HFFc6 (cell line): ENCODE results near the gene ADH1B. TPM values are rescaled to one million over a fixed set of nuclear protein-coding genes. Genes with fewer than 3 reads are reported as not detected.
"Not testable (repeated sequence)": the region's sequence is repeated elsewhere in the genome, so short reads cannot be mapped to it uniquely, and the experiment has no call there.

Experiments
- DNase-seq: peaks from one replicate; pipeline ENCODE4 v3.0.0-alpha.2; 2018
- H3K27ac Mint-ChIP-seq: 2 replicates; pipeline ENCODE4 v1.8.0; 2020; ENCODE audit warnings: mild to moderate bottlenecking, mixed read lengths
- H3K27me3 Mint-ChIP-seq: 2 replicates; pipeline ENCODE4 v1.8.0; 2021; ENCODE audit warnings: mild to moderate bottlenecking, moderate library complexity, mixed read lengths; ENCODE audit not compliant: insufficient read depth
- H3K36me3 Mint-ChIP-seq: 2 replicates; pipeline ENCODE4 v1.8.0; 2021; ENCODE audit warnings: low read depth, mixed read lengths
- H3K4me1 Mint-ChIP-seq: 2 replicates; pipeline ENCODE4 v1.8.0; 2020; ENCODE audit warnings: low read depth, mixed read lengths
- H3K4me3 Mint-ChIP-seq: 2 replicates; pipeline ENCODE4 v1.8.0; 2020; ENCODE audit warnings: mild to moderate bottlenecking, moderate library complexity, mixed read lengths
- H3K9me3 Mint-ChIP-seq: 2 replicates; pipeline ENCODE4 v1.8.0; 2020; ENCODE audit warnings: mild to moderate bottlenecking, mixed read lengths
- CTCF ChIP-seq: fragments of 200-600 bp; sonication (generic); IDR thresholded peaks from 2 replicates; pipeline ENCODE4 v1.5.0; 2021; ENCODE audit warnings: antibody characterized with exemption, mild to moderate bottlenecking
- total RNA-seq, 6 experiments: library from RNA; stranded (reverse); fragmentation: NEBNext Ultra II Directional; extraction: Animal tissue kit (Norgen Biotek cat#: 25700); gene quantifications; 2 replicates in 1 of 6; 3 replicates in 5 of 6; pipeline ENCODE4 v1.2.3, GENCODE V29; 2021

Gene ADH1B
- total RNA-seq, 6 experiments from 2014 or later: not detected

DNA sequence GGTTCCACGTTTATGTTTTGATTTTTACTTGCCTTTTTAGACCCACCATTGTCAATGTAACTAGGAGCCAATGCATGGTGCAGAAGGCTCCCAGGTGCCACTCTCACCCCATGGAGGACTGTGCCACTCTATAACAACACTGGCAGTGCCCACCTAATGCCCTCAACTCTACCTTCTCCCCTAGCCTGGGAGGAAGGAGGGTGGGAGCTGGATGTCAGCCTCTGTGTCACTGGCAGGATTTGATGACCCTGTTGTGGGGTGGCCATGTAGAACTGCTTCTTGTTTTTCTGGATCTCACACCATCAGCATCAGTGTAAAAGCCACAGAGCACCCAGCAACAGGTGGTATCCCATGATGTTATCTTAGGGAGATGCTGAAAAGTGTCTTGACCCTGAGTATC lies 13.7 kb upstream of the ADH1B start:
- DNase-seq: no peak
- H3K4me3 Mint-ChIP-seq: no peak overlapping the region
- H3K9me3 Mint-ChIP-seq: no peaks in the 10 kb centered on the region
- no peaks in the 10 kb centered on the region for H3K27me3 Mint-ChIP-seq
- H3K4me1 Mint-ChIP-seq: no peaks in the 10 kb centered on the region
- H3K27ac Mint-ChIP-seq: no peak overlapping the region
- H3K36me3 Mint-ChIP-seq: no peaks in the 10 kb centered on the region
- no peak for TF ChIP-seq CTCF

DNA sequence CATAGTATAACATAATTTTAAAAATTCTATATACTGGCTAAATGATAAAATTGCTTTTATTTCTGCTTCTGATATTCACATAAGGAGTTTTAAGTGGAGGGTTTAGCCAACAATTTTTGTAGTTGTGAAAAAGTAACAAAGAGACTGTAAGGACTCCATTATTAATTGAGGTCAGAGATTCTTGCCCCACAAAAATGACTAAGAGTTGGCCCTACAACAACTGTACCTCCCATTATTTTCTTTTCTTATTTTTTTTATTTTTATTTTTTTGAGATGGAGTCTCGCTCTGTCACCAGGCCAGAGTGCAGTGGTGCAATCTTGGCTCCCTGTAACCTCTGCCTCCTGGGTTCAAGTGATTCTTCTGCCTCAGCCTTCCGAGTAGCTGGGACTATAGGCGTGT lies 9.4 kb upstream of the ADH1B start:
- no peaks in the 10 kb centered on the region for H3K4me1 Mint-ChIP-seq
- no peak for TF ChIP-seq CTCF
- H3K9me3 Mint-ChIP-seq: no peaks in the 10 kb centered on the region
- H3K4me3 Mint-ChIP-seq: no peak overlapping the region
- H3K36me3 Mint-ChIP-seq: no peaks in the 10 kb centered on the region
- no peak for DNase-seq
- no peak overlapping the region for H3K27ac Mint-ChIP-seq
- H3K27me3 Mint-ChIP-seq: no peaks in the 10 kb centered on the region

DNA sequence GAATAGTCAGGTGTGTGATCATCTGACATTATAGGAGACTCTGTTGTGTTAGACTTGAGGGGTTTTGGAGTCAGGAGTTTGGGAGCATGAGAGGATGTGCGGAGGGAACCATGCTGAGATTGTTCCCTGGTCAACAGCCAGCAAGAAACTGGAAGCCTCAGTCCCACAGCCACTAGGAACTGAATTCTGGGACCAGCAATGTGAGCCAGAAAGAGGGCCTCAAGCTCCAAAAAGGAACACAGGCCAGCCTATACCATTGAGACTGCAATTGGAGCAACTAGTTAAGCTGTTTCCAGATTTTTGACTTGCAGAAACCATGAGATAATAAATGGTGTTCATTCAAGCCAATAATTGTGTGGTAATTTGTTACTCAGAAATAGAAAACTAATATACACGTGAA lies 8.7 kb upstream of the ADH1B start:
- TF ChIP-seq CTCF: no peak
- Mint-ChIP-seq H3K27ac (no peak overlapping the region), H3K4me1 (no peaks in the 10 kb centered on the region), H3K4me3 (no peak overlapping the region), H3K9me3 (no peaks in the 10 kb centered on the region), H3K36me3 (no peaks in the 10 kb centered on the region), H3K27me3 (no peaks in the 10 kb centered on the region)
- DNase-seq: no peak

DNA sequence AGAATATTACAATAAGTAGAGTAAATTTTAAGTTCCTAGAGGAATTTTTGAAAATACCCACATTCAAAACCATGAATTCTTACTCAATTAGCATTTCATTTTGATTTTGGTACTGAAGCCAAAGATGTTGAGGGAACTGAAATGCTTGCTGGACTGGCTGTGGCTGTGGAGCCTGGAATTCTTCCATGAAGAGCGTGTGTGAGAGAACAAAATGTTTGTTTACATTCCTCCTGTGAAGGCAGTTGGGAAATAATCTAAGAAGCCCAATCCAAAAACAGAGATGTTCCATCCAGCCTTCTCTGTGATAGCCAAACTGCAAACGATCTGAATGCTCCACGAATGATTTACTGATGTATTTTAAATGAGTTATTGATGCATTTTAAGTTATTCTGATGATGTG lies 3.8 kb upstream of the ADH1B start:
- Mint-ChIP-seq H3K4me1 (no peaks in the 10 kb centered on the region), H3K36me3 (no peaks in the 10 kb centered on the region), H3K27me3 (peaks cover 1% of the 10 kb centered on the region; the same call in 1 of the 2 replicates), H3K27ac (no peak overlapping the region), H3K9me3 (no peaks in the 10 kb centered on the region), H3K4me3 (no peak overlapping the region)
- TF ChIP-seq CTCF: no peak
- DNase-seq: peak; percentile 4

- Mint-ChIP-seq H3K36me3 (no peaks in the 10 kb centered on the region), H3K4me1 (no peaks in the 10 kb centered on the region), H3K4me3 (no peak overlapping the region), H3K27me3 (peaks cover 1% of the 10 kb centered on the region; the same call in 1 of the 2 replicates), H3K9me3 (no peaks in the 10 kb centered on the region), H3K27ac (no peak overlapping the region)
- TF ChIP-seq CTCF: no peak
- DNase-seq: no peak
These were observed 3.2 kb upstream of the ADH1B start for GRCh38 chr4:99324361-99324760.

DNA sequence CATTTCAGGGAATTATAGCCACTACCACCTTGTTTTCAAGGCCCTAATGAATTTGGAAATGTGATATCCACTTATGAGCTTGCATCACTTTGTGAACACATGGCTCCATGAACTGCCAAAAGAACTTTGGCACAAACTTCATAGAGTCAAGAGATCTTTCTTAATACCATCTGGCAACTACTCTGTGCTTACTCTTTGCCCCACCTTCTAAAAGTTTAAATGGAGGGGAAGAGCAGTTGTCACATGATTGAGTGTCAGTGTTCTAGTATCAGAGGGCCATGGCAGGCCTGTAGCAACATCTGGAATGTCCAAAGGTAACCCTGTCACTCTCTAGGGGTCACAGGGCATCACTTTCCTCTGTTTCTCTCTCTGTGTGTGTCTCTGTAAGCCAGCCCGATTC lies 2.6 kb upstream of the ADH1B start:
- Mint-ChIP-seq H3K9me3 (no peaks in the 10 kb centered on the region), H3K4me3 (no peak overlapping the region), H3K27me3 (peaks cover 1% of the 10 kb centered on the region; the same call in 1 of the 2 replicates), H3K4me1 (no peaks in the 10 kb centered on the region), H3K36me3 (no peaks in the 10 kb centered on the region), H3K27ac (no peak overlapping the region)
- DNase-seq: no peak
- no peak for TF ChIP-seq CTCF

DNA sequence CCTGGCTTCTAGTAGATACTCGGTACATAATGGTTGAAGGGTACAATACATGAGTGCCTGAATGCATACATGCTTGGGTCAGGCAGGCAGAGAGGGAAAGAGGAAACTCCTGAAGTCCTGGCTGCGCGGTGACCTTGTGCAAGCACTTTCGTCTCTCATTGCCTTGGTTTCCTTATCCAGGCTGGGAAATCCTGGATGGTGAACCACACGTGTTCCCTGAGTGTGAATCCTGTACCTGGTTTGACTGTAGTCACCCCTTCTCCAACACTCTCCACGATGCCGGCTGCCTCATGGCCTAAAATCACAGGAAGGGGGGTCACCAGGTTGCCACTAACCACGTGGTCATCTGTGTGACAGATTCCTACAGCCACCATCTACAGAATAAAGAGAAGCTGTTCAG lies 3.4 kb downstream of the ADH1B start:
- not testable (repeated sequence) for H3K4me1 Mint-ChIP-seq, H3K4me3 Mint-ChIP-seq, H3K9me3 Mint-ChIP-seq, H3K27me3 Mint-ChIP-seq, H3K27ac Mint-ChIP-seq, DNase-seq, H3K36me3 Mint-ChIP-seq
